ENCODE data around the gene ICAM2.

The ICAM2 gene

DNA sequence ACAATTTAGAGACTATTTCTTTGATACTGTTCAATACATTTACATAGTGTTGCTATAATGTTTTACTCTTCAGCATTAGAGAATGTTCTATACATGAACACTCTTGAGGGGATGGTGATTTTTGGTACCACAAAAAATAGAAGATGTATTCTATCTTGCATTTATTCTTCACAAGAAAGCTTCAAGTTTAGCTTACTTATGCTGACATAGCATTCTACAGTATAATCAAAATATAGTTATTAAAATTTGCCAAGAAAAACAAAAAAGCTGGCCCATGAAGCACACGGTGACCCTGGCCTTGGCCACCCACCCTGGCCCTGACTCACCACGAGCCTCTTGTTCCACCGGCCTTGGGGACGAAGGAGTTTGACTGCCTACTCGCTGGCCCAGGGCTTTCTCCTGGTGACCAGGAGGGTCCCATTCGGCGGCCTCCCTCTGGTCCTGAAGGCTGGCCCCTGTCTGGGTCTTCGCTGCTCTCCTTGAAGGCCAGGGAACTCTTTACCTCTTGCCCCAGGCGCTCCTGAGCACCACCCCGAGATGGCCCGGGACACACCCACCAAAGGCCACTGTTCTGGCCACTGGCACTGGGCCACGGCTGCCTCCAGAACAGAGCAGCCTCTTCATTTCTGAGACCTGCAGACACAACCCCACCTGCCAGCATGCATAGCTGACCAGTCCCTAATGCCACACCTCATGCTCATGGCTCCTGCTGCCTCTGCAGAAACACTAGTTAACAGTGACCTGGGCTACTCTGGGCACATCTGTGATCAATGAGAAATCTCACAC lies 22.5 kb upstream of the ICAM2 start:
- TF ChIP-seq, protein P1, sequence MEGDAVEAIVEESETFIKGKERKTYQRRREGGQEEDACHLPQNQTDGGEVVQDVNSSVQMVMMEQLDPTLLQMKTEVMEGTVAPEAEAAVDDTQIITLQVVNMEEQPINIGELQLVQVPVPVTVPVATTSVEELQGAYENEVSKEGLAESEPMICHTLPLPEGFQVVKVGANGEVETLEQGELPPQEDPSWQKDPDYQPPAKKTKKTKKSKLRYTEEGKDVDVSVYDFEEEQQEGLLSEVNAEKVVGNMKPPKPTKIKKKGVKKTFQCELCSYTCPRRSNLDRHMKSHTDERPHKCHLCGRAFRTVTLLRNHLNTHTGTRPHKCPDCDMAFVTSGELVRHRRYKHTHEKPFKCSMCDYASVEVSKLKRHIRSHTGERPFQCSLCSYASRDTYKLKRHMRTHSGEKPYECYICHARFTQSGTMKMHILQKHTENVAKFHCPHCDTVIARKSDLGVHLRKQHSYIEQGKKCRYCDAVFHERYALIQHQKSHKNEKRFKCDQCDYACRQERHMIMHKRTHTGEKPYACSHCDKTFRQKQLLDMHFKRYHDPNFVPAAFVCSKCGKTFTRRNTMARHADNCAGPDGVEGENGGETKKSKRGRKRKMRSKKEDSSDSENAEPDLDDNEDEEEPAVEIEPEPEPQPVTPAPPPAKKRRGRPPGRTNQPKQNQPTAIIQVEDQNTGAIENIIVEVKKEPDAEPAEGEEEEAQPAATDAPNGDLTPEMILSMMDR (IDR thresholded peaks at IDR 0.05; ENCODE audit: low read depth, low read length): no peak
- no peak for DNase-seq (ENCODE audit: extremely low read depth, low read depth)

- TF ChIP-seq, protein P1 (IDR thresholded peaks at IDR 0.05; ENCODE audit: low read depth, low read length): no peak
- no peak for DNase-seq (ENCODE audit: extremely low read depth, low read depth)
Measured at GRCh38 chr17:64041912-64042311, 21.5 kb upstream of the ICAM2 start.

DNA sequence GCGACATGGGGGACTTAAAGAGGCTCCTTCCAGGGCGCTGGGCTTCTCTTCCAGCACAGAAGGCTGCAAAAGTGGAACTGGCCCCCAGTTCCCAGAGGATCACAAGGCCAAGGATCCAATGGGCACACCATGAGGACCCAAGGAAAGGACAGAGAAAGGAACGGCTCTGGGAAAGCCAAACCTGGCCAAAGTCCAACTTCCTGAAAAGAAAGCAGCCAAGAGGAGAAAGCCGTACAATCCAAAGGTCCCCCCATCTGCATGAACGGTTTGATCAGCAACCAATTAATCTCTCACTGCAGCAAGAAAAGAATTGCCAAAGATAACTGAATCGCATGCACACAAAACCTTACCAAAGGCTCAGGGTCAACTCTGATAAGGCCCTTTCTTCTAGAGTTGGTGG lies 19.8 kb upstream of the ICAM2 start:
- TF ChIP-seq, protein P1 (IDR thresholded peaks at IDR 0.05; ENCODE audit: low read depth, low read length): no peak
- no peak for DNase-seq (ENCODE audit: extremely low read depth, low read depth)

GRCh38 chr17:64039106-64039400 lies 18.6 kb upstream of the ICAM2 start:
- TF ChIP-seq, protein P1 (IDR thresholded peaks at IDR 0.05; ENCODE audit: low read depth, low read length): no peak
- no peak for DNase-seq (ENCODE audit: extremely low read depth, low read depth)

DNA sequence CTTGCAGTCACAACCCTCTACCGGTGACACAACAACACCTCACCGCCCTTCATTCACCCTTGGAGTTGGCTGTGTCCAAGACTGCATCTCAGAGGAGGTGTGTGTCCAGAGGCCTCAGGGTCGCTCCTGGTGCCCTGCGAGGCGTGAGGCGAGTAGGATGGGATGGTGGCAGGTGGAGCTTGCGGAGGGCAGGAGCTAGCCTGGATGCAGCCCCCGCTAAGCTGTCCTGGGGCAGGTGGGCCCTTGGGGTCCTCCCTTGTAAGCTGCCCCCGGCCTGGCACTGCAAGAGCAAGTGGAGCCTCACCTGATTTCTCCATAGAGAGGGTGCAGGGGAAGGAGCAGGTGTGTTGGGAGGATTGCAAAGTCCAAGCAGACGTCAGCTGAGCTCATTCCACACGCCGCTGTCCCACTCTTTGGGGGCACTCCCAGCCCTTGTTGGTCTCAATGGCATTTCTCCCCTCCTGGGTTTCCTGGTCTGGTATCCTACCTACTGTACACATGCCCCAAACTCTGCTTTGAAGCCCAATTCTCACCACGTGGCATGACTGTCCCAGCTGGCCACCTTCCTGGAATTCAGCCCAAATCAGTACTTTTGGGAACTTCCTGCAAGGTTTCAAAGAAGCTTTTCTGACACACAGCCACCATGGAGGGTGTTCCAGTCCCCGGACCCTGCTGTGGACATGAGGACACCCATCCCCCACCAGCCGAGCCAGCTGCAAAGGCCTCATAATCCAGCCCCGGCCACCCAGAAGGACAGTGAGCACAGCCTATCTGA lies 18.1 kb upstream of the ICAM2 start:
- TF ChIP-seq, protein P1 (IDR thresholded peaks at IDR 0.05; ENCODE audit: low read depth, low read length): no peak
- no peak for DNase-seq (ENCODE audit: extremely low read depth, low read depth)

- TF ChIP-seq, protein P1 (IDR thresholded peaks at IDR 0.05; ENCODE audit: low read depth, low read length): no peak
- no peak for DNase-seq (ENCODE audit: extremely low read depth, low read depth)
Measured at GRCh38 chr17:64037802-64038201, 17.4 kb upstream of the ICAM2 start.

DNA sequence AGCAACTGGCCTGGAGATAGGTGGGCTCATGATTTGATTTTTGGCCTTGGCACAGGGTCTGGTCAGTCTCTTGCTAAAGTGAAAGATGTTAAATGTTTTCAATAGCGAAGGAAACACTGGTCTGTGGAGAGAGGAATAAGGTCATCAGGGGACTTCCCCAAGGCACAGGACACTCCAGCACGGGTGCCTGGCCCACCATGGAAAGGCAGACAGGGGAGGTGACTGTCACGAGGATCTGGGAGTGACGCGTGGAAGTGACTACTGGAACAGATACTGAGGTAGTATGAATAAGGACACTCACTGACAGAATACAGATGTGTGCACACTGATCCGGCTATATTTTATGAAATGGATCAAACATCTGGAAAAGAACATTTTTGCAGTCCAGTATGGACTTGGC lies 16.7 kb upstream of the ICAM2 start:
- no peak for DNase-seq (ENCODE audit: extremely low read depth, low read depth)
- TF ChIP-seq, protein P1 (IDR thresholded peaks at IDR 0.05; ENCODE audit: low read depth, low read length): no peak

Measured in AG09319 (cell line).